Right atrium auricular region (tissue), 2 donors: ENCODE measurements around the gene APOL1. TPM values are rescaled to one million over a fixed set of nuclear protein-coding genes. Genes with fewer than 3 reads are reported as not detected.

Experiments used
- DNase-seq: peaks from one replicate; pipeline ENCODE4 v3.0.0-alpha.2; 2019; ENCODE audit warnings: low spot score
- H3K27ac ChIP-seq, 2 donors: fragments of 200-600 bp; sonication (generic); 1 replicate in 1 of 2; 2 replicates in 1 of 2; pipeline ENCODE4 v1.5.1; 2016 to 2019
- H3K27me3 ChIP-seq, 2 donors: fragments of 200-600 bp; sonication (generic); one replicate each; pipeline versions ENCODE4 v1.5.1 to v1.6.0; 2017 to 2019
- H3K36me3 ChIP-seq: fragments of 200-600 bp; sonication (generic); one replicate; pipeline ENCODE4 v1.5.1; 2016
- H3K4me1 ChIP-seq, 2 donors: fragments of 200-600 bp; sonication (generic); one replicate each; pipeline versions ENCODE4 v1.5.1 to v1.6.0; 2017 to 2019
- H3K4me3 ChIP-seq, 2 donors: fragments of 200-600 bp; sonication (generic); 1 replicate in 1 of 2; 2 replicates in 1 of 2; pipeline ENCODE4 v1.5.1; 2017 to 2019; ENCODE audit warnings: mild to moderate bottlenecking in 1 of 2, moderate library complexity in 1 of 2
- H3K9me3 ChIP-seq, 2 donors: fragments of 200-600 bp; sonication (generic); one replicate each; pipeline ENCODE4 v1.5.1; 2019
- microRNA-seq, 2 donors: library from miRNA; unstranded; fragments of <30 nt; microRNA quantifications; one replicate each; pipeline ENCODE4, GENCODE V29; 2016 to 2017; ENCODE audit warnings: borderline number of aligned reads in 2 of 2, borderline replicate concordance in 1 of 2
- total RNA-seq, 2 donors: library from RNA; depleted of rRNA; stranded (reverse); fragments of >200 nt; gene quantifications; one replicate each; pipeline ENCODE4 v1.1.0, GENCODE V29; 2016
- TF ChIP-seq, protein P1 (sequence below), 2 donors: fragments of 200-600 bp; sonication (generic); IDR thresholded peaks; one replicate each; pipeline ENCODE4 v1.5.1; 2019; ENCODE audit warnings: antibody characterized with exemption in 2 of 2

The APOL1 gene
- total RNA-seq, 2 donors from 2014 or later = 10.7 to 18.1 TPM

DNA sequence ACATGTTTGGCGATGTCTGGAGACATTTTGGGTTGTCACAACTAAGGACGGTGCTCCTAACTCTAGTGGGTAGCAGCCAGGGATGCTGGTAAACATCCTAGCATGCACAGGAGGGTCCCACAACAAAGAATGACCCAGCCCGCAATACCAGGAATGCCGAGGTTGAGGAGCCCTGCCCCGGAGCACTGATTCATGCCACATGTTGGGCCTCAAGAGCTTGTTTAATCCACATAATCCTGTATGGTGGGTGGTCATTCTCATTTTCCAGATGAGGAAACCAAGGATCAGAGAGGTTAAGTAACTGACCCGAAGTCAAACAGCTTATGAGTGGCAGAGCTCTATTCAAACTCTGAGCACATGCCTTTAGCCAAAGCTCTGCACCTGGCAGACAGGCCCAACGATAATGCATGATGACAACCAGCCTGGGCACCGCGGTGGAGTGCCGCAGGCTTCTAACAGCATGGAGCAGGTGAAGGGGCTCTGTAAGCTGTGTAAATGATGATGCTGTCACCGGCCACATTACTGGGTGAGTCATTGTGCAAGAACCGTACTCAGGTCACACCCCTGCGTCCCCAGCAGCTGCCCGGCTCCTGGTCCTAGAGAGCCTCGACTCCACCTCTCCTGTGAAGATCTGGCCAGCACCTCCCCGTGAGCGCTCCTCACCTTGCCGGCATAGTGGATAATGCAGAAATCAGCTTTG lies 58.6 kb downstream of the APOL1 start:
- peaks cover 100% of the 10 kb centered on the region for H3K36me3 ChIP-seq
- TF ChIP-seq, protein P1, sequence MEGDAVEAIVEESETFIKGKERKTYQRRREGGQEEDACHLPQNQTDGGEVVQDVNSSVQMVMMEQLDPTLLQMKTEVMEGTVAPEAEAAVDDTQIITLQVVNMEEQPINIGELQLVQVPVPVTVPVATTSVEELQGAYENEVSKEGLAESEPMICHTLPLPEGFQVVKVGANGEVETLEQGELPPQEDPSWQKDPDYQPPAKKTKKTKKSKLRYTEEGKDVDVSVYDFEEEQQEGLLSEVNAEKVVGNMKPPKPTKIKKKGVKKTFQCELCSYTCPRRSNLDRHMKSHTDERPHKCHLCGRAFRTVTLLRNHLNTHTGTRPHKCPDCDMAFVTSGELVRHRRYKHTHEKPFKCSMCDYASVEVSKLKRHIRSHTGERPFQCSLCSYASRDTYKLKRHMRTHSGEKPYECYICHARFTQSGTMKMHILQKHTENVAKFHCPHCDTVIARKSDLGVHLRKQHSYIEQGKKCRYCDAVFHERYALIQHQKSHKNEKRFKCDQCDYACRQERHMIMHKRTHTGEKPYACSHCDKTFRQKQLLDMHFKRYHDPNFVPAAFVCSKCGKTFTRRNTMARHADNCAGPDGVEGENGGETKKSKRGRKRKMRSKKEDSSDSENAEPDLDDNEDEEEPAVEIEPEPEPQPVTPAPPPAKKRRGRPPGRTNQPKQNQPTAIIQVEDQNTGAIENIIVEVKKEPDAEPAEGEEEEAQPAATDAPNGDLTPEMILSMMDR (IDR thresholded peaks at IDR 0.05) = no peak
- no peaks in the 10 kb centered on the region for H3K27me3 ChIP-seq

GRCh38 chr22:36315325-36315724 lies 62.4 kb downstream of the APOL1 start:
- TF ChIP-seq, protein P1 (IDR thresholded peaks at IDR 0.05) = no peak
- no peak for DNase-seq
- H3K9me3 ChIP-seq = no peaks in the 10 kb centered on the region
- H3K27ac ChIP-seq = no peak overlapping the region
- H3K27me3 ChIP-seq = no peaks in the 10 kb centered on the region
- H3K36me3 ChIP-seq = peaks cover 100% of the 10 kb centered on the region
- H3K4me1 ChIP-seq = peaks cover 0 to 5% of the 10 kb centered on the region in 2 donors
- H3K4me3 ChIP-seq = no peak overlapping the region

More for the DNA sequence above, 58.6 kb downstream of the APOL1 start:
- peak overlapping the region in 1 of 2 donors; percentile 1 for H3K27ac ChIP-seq
- no peaks in the 10 kb centered on the region for H3K9me3 ChIP-seq
- no peak for DNase-seq
- no peaks in the 10 kb centered on the region for H3K4me1 ChIP-seq
- H3K4me3 ChIP-seq = no peak overlapping the region

DNA sequence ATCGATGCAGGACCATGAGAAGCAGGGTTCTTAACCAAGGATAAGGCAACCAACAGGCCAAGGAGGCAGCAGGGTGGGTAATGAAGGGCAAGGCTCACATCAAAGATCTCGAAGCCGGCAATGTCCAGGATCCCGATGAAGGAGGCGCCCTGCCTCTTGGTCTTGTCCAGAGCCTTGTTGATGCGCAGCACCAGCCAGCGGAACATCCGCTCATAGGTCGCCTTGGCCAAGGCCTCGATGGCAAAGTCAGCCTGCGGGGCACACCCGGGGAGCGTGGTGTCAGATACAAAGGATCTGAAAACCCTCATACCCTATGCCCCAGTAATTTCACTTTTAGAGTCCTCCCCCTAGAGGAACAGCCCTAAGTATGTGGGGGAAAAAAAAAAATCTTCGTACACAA lies 63.5 kb downstream of the APOL1 start:
- Histone ChIP-seq H3K27ac (no peak overlapping the region), H3K27me3 (no peaks in the 10 kb centered on the region), H3K4me1 (peaks cover 0 to 11% of the 10 kb centered on the region in 2 donors), H3K4me3 (no peak overlapping the region), H3K36me3 (peaks cover 100% of the 10 kb centered on the region), H3K9me3 (no peaks in the 10 kb centered on the region)
- TF ChIP-seq, protein P1 (IDR thresholded peaks at IDR 0.05) = no peak
- DNase-seq = no peak

Small RNA genes within 50 kb of the gene (microRNA-seq; reads per million reads assigned to microRNA genes)
- 0 reads per million in 2 donors for gene MIR6819

Other genes with a start within 250 kb of the APOL1 start
- gene RBFOX2, start 224.3 kb upstream of the APOL1 start, total RNA-seq = 10 to 100 TPM; 81.8 to 86.0 TPM
- gene APOL3, start 92.4 kb upstream of the APOL1 start, total RNA-seq = 10 to 100 TPM; 13.8 to 29.5 TPM
- 1 to 10 TPM in 1 of 2 donors, under 1 TPM in 1; 0.24 to 2.1 TPM for gene APOL4, start 51.3 kb upstream of the APOL1 start, total RNA-seq
- 10 to 100 TPM; 25.4 to 25.7 TPM for gene APOL2, start 13.6 kb upstream of the APOL1 start, total RNA-seq
- gene MYH9, start 134.8 kb downstream of the APOL1 start, total RNA-seq = 100 to 1,000 TPM; 125 to 229 TPM
- 10 to 100 TPM; 70.6 to 82.1 TPM for gene TXN2, start 228.5 kb downstream of the APOL1 start, total RNA-seq